Epidermal melanocyte (primary cell): ENCODE data around the gene GCAT.

Source experiments
- DNase-seq: peaks from one replicate; pipeline ENCODE4 v3.0.0; 2011; ENCODE audit warnings: low spot score; ENCODE audit not compliant: insufficient read length

Gene GCAT

GRCh38 chr22:37809672-37810333, 2.1 kb downstream of the GCAT start:
- no peak for DNase-seq

DNA sequence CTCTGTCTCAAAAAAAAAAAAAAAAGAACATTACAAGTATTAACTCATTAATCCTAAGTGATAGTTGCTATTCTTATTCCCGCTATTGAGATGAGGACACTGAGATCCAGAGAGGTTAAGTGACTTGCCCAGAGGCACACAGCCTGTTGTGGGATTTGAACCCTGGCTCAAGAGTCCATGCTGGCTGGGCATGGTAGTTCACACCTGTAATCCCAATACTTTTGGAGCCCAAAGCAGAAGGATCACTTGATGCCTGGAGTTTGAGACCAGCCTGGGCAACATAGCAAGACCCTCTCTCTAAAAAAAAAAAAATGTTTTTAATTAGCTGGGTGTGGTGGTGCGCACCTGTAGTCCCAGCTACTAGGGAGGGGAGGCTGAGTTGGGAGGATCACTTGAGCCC, 4.1 kb downstream of the GCAT start:
- DNase-seq: no peak

- no peak for DNase-seq
Measured at GRCh38 chr22:37812869-37813678, 5.3 kb downstream of the GCAT start.

GRCh38 chr22:37815593-37815992, 7.9 kb downstream of the GCAT start:
- DNase-seq: no peak

- no peak for DNase-seq
Measured at GRCh38 chr22:37816543-37817180, 8.9 kb downstream of the GCAT start.

DNA sequence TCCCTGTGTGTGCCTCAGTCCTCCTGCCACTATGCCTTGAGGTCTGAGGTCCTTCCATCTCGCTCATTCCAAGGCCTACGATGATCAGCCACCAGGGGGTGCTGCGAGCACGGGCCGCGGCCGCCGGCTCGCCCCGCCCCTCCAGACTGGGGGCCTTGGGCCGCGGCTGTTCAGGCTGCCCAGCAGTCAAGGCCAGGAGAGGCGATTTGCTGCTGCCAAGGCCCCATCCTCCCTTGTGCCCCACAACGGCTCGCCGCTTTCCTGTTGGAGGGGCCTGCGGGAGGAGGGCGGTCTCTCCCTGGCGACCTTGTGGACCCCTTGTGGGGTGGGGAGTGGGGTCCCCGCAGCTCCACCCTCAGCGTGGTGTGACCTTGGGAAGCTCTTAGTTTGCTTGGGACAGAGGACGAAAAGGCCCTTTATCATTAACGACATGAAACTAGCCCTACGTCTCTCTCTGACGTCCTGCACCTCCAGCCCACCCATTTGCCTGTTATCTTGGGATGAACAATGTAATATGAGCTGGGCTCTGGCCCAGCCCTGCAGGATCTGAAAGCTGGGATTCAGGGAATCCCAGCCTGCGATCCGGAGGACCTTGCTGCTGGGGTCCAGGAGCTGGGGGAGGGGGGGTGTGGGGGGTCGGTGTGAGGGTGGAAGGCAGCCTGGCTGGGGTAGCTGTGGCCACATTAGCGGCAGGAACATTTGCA, 10.1 kb downstream of the GCAT start:
- DNase-seq: peak; percentile 96

- no peak for DNase-seq
Measured at GRCh38 chr22:37818409-37819104, 10.8 kb downstream of the GCAT start.

DNA sequence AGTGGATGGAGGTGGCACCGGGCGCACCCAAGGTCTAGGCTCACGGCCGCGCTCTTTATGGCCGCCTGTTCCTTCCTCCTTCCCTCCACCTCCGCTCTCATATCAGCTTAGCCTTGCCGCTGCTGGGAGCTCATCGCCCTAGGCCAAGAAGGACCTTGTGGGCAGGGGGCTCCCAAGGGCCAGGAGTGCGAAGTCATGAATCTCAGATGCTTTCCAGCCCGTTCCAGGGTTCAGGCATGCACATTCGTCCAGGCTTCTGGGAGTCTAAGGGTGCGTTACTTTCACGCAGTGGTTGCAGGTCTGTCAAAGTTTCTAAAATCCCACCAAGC, 11.3 kb downstream of the GCAT start:
- DNase-seq: no peak

- no peak for DNase-seq
Measured at GRCh38 chr22:37820350-37820749, 12.6 kb downstream of the GCAT start.

- no peak for DNase-seq
Measured at GRCh38 chr22:37822079-37822833, 14.5 kb downstream of the GCAT start.

- DNase-seq: no peak
Measured at GRCh38 chr22:37823134-37823985, 15.6 kb downstream of the GCAT start, which contains the start of gene GALR3. Gene GALR3 (plus strand): TSS chr22:37823382. CDS start chr22:37823407, 25 bp downstream.

DNA sequence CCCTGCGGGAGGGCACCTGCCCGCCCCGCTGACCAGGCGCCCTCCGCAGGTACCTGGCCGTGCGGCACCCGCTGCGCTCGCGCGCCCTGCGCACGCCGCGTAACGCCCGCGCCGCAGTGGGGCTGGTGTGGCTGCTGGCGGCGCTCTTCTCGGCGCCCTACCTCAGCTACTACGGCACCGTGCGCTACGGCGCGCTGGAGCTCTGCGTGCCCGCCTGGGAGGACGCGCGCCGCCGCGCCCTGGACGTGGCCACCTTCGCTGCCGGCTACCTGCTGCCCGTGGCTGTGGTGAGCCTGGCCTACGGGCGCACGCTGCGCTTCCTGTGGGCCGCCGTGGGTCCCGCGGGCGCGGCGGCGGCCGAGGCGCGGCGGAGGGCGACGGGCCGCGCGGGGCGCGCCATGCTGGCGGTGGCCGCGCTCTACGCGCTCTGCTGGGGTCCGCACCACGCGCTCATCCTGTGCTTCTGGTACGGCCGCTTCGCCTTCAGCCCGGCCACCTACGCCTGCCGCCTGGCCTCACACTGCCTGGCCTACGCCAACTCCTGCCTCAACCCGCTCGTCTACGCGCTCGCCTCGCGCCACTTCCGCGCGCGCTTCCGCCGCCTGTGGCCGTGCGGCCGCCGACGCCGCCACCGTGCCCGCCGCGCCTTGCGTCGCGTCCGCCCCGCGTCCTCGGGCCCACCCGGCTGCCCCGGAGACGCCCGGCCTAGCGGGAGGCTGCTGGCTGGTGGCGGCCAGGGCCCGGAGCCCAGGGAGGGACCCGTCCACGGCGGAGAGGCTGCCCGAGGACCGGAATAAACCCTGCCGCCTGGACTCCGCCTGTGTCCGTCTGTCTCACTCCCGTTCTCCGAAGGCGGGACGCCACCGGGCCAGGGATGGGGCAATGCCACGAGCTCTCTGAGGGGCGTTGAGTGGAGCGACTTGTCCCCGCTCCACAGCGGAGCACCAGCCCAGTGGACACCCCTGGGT, 17.2 kb downstream of the GCAT start:
- no peak for DNase-seq

DNA sequence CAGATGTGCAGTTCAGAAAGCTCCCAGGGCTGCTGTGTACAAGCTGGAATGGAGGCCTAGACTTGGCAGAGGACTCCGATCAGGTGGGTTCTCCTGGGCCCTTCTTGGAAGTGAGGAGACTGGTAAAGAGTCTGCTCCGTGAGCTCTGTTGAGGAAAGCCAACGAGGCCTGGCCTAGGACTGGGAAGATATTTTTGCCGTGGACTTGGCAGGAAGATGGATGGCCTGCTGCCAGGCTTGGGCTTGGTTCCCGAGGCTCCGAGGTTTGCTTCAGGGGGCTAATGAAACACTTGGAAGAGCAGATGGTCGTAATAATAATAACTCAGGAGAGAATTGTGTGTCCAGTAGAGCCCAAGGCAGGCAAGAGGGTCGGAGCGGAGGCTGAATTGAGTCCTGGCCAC, 19.3 kb downstream of the GCAT start:
- no peak for DNase-seq

DNA sequence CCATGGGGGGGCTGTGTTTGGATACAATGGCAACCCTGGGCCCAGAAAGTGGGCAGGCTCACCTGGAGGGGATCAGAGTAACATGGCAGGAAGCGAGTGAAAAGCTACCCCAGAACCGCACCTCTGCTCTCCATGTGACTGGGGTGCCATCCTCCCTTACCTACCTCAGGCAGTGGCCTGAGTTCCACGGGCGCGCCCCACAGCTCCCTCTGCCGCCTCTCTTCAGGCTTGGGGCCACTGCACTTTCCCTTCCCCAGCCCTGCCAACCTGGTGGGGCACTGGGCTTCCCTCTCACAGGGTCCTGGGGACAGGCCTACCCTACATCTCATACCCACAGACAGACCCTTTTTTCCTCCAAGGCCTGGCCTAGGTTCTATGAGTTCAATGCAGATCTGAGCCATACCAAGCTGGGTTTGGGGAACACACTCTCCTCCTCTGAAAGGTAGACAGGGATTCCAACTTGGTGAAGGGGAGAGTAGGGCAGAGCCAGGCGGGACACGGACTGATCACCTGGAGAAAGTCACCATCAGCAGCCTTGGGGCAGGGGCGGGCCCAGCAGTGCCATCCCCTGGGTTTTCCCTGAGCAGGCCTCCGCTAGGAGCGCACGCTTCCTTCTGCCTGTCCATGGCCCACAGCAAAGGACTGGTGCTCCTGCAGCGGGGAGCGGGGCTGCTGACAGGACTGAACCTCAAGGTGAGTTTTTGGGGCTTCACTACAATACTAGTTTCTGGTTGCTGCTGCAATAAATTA, 22.5 kb downstream of the GCAT start:
- no peak for DNase-seq

- no peak for DNase-seq
Measured at GRCh38 chr22:37831472-37831871, 23.7 kb downstream of the GCAT start.

DNA sequence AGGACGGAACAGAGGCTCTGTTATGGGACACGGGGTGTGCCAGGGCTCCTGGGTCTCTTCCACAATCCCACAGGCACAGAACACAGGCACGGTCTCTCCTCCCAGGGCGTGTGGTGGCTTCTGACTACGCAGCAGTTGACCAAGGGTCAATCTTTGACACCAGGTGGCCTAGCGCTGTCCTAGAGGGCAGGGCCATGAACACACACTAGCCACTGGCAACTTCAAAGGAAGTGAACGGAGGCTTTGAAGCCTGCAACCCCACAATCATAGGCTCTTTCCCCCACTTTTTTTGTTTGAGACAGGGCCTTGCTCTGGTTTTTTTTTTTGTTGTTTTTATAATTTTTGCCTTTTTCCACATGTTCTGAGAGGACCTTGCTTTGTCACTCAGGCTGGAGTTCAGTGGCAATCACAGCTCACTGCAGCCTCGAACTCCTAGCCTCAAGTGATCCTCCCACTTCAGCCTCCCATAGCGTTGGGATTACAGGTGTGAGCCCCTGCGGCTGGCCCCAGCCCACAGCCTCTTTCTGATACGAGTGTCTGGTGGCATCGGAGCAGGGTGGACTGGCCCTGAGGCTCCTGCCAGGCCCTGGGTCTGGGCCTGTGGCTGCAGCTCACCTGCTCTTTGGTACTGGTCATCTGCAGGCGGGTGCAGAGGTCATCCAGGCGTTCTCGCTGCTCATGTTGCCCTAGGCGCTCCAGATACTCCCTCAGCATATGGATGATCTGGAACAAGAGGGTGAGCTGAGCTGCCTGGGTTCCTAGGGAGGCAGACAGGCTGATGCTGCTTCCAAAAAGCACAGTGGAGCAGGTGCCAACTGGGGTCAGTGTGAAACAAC, 24.5 kb downstream of the GCAT start:
- DNase-seq: no peak
